ENCODE results near the gene QRICH2. TPM values are rescaled to one million over a fixed set of nuclear protein-coding genes. Genes with fewer than 3 reads are reported as not detected.
"Not testable (repeated sequence)": the region's sequence is repeated elsewhere in the genome, so short reads cannot be mapped to it uniquely, and the experiment has no call there.

Gene QRICH2
- total RNA-seq, 2 experiments from 2014 or later: 1.4 to 1.9 TPM

- ChIA-PET CTCF (interaction anchor here (0.9 to 4.4 kb wide), 7 partner anchors 12 to 164 kb away, joined by 3 to 32 read pairs (median 5); partner anchors contain the start of gene EXOC7), POLR2A (interaction anchor here (1.1 to 27.4 kb wide), 17 partner anchors 2 to 482 kb away, joined by 3 to 1335 read pairs (median 11); partner anchors contain the start of genes FOXJ1, RNF157, SRP68 and UBALD2)
- not testable (repeated sequence) for H3K27me3 Mint-ChIP-seq, H3K9me3 Mint-ChIP-seq
- peak; percentile 36 for DNase-seq
- Mint-ChIP-seq H3K27ac (peak overlapping the region; percentile 98), H3K4me1 (peaks cover 59% of the 10 kb centered on the region), H3K4me3 (peak overlapping the region; percentile 96), H3K36me3 (ENCODE audit: low read depth) (peaks cover 64% of the 10 kb centered on the region)
Measured at GRCh38 chr17:76267581-76268001, 40.5 kb downstream of the QRICH2 start.

- peaks cover 62% of the 10 kb centered on the region for H3K36me3 Mint-ChIP-seq (ENCODE audit: low read depth)
- H3K4me3 Mint-ChIP-seq: peak overlapping the region; percentile 96
- H3K4me1 Mint-ChIP-seq: peaks cover 61% of the 10 kb centered on the region
- POLR2A ChIA-PET: interaction anchor here (0.9 to 27.4 kb wide), 13 partner anchors 1 to 482 kb away, joined by 3 to 1335 read pairs (median 147); partner anchors contain the start of genes FOXJ1, RNF157, SRP68 and UBALD2
- no peak for DNase-seq
- no peaks in the 10 kb centered on the region for H3K27me3 Mint-ChIP-seq
- CTCF ChIA-PET: interaction anchor here (0.9 to 4.4 kb wide), 12 partner anchors 11 to 163 kb away, joined by 3 to 32 read pairs (median 4); partner anchors contain the start of genes EXOC7 and RNF157
- peak overlapping the region; percentile 98 for H3K27ac Mint-ChIP-seq
- H3K9me3 Mint-ChIP-seq: no peaks in the 10 kb centered on the region
Measured at GRCh38 chr17:76267051-76267576, 41.0 kb downstream of the QRICH2 start.

GRCh38 chr17:76266244-76266938, 41.7 kb downstream of the QRICH2 start:
- ChIA-PET CTCF (interaction anchor here (0.6 to 4.4 kb wide), 11 partner anchors 10 to 163 kb away, joined by 3 to 32 read pairs (median 4); partner anchors contain the start of genes EXOC7 and RNF157), POLR2A (interaction anchor here (0.9 to 27.4 kb wide), 12 partner anchors 0 to 481 kb away, joined by 3 to 1335 read pairs (median 160); partner anchors contain the start of genes FOXJ1, RNF157 and UBALD2)
- Mint-ChIP-seq H3K27me3 (no peaks in the 10 kb centered on the region), H3K9me3 (no peaks in the 10 kb centered on the region), H3K4me1 (peaks cover 62% of the 10 kb centered on the region), H3K27ac (peak overlapping the region; percentile 98), H3K4me3 (peak overlapping the region; percentile 96), H3K36me3 (ENCODE audit: low read depth) (peaks cover 57% of the 10 kb centered on the region)
- peak; percentile 52 for DNase-seq

- H3K4me1 Mint-ChIP-seq: peaks cover 59% of the 10 kb centered on the region
Measured at GRCh38 chr17:76265624-76266243, 42.3 kb downstream of the QRICH2 start.

GRCh38 chr17:76264755-76265623, 43.1 kb downstream of the QRICH2 start, which contains the start of gene UBALD2:
TSS of gene UBALD2 (plus strand) at chr17:76265348. CDS start at chr17:76265506, 158 bp downstream.
- Mint-ChIP-seq H3K4me1 (peaks cover 56% of the 10 kb centered on the region), H3K4me3 (peak within 1 kb of the TSS; percentile 96), H3K27ac (peak within 1 kb of the TSS; percentile 99), H3K27me3 (no peaks in the 10 kb centered on the region), H3K36me3 (ENCODE audit: low read depth) (peaks cover 46% of the 10 kb centered on the region), H3K9me3 (no peaks in the 10 kb centered on the region)
- CTCF ChIA-PET: interaction anchor here (0.7 to 4.8 kb wide), 14 partner anchors 10 to 502 kb away, joined by 3 to 56 read pairs (median 4); no protein-coding TSS in a partner anchor
- DNase-seq: peak; percentile 100
- POLR2A ChIA-PET: interaction anchor here (0.7 to 27.4 kb wide), 35 partner anchors 1 to 485 kb away, joined by 3 to 1335 read pairs (median 5); partner anchors contain the start of genes EXOC7, FOXJ1, RNF157 and SPHK1

More at GRCh38 chr17:76265624-76266243, 42.3 kb downstream of the QRICH2 start:
- Mint-ChIP-seq H3K4me3 (peak overlapping the region; percentile 96), H3K27me3 (no peaks in the 10 kb centered on the region), H3K27ac (peak overlapping the region; percentile 98), H3K36me3 (ENCODE audit: low read depth) (peaks cover 50% of the 10 kb centered on the region), H3K9me3 (no peaks in the 10 kb centered on the region)
- ChIA-PET POLR2A (interaction anchor here (1.0 to 27.4 kb wide), 21 partner anchors 0 to 369 kb away, joined by 3 to 1335 read pairs (median 8); partner anchors contain the start of genes EXOC7, FOXJ1, RNF157 and TRIM65), CTCF (interaction anchor here (0.6 to 4.8 kb wide), 13 partner anchors 9 to 144 kb away, joined by 3 to 56 read pairs (median 5); partner anchors contain the start of gene RNF157)
- DNase-seq: peak; percentile 71

GRCh38 chr17:76264425-76264754, 43.7 kb downstream of the QRICH2 start:
- peak overlapping the region; percentile 99 for H3K27ac Mint-ChIP-seq
- no peaks in the 10 kb centered on the region for H3K27me3 Mint-ChIP-seq
- CTCF ChIA-PET: interaction anchor here (0.6 to 4.8 kb wide), 17 partner anchors 9 to 502 kb away, joined by 3 to 56 read pairs (median 4); no protein-coding TSS in a partner anchor
- peaks cover 40% of the 10 kb centered on the region for H3K36me3 Mint-ChIP-seq (ENCODE audit: low read depth)
- H3K4me1 Mint-ChIP-seq: peaks cover 50% of the 10 kb centered on the region
- no peaks in the 10 kb centered on the region for H3K9me3 Mint-ChIP-seq
- POLR2A ChIA-PET: interaction anchor here (0.7 to 27.4 kb wide), 35 partner anchors 2 to 484 kb away, joined by 3 to 1335 read pairs (median 5); partner anchors contain the start of genes EXOC7, FOXJ1, RNF157 and SPHK1
- H3K4me3 Mint-ChIP-seq: peak overlapping the region; percentile 63
- DNase-seq: peak; percentile 55

GRCh38 chr17:76263896-76264295, 44.2 kb downstream of the QRICH2 start:
- peaks cover 35% of the 10 kb centered on the region for H3K36me3 Mint-ChIP-seq (ENCODE audit: low read depth)
- POLR2A ChIA-PET: interaction anchor here (0.8 to 27.4 kb wide), 19 partner anchors 2 to 484 kb away, joined by 3 to 1335 read pairs (median 8); partner anchors contain the start of genes FOXJ1, RNF157, TRIM65 and UBALD2
- H3K9me3 Mint-ChIP-seq: no peaks in the 10 kb centered on the region
- CTCF ChIA-PET: interaction anchor here (0.6 to 4.8 kb wide), 15 partner anchors 9 to 159 kb away, joined by 3 to 56 read pairs (median 6); no protein-coding TSS in a partner anchor
- H3K4me3 Mint-ChIP-seq: peak overlapping the region; percentile 63
- peaks cover 45% of the 10 kb centered on the region for H3K4me1 Mint-ChIP-seq
- H3K27me3 Mint-ChIP-seq: no peaks in the 10 kb centered on the region
- DNase-seq: no peak
- peak overlapping the region; percentile 99 for H3K27ac Mint-ChIP-seq

- Mint-ChIP-seq H3K4me1 (peaks cover 41% of the 10 kb centered on the region), H3K27me3 (no peaks in the 10 kb centered on the region), H3K9me3 (no peaks in the 10 kb centered on the region), H3K36me3 (ENCODE audit: low read depth) (peaks cover 24% of the 10 kb centered on the region), H3K4me3 (peak overlapping the region; percentile 39), H3K27ac (peak overlapping the region; percentile 99)
- DNase-seq: peak; percentile 26
- ChIA-PET CTCF (interaction anchor here (0.8 to 4.8 kb wide), 13 partner anchors 10 to 158 kb away, joined by 3 to 56 read pairs (median 6); no protein-coding TSS in a partner anchor), POLR2A (interaction anchor here (0.8 to 27.4 kb wide), 14 partner anchors 3 to 141 kb away, joined by 3 to 1335 read pairs (median 10); partner anchors contain the start of genes RNF157 and UBALD2)
Measured at GRCh38 chr17:76262732-76263344, 45.2 kb downstream of the QRICH2 start.

GRCh38 chr17:76261421-76262215, 46.5 kb downstream of the QRICH2 start:
- H3K4me3 Mint-ChIP-seq: no peak overlapping the region
- H3K27ac Mint-ChIP-seq: peak overlapping the region; percentile 99
- POLR2A ChIA-PET: interaction anchor here (0.8 to 27.4 kb wide), 5 partner anchors 4 to 78 kb away, joined by 3 to 1335 read pairs (median 1244); partner anchors contain the start of genes RNF157 and UBALD2
- peaks cover 42% of the 10 kb centered on the region for H3K4me1 Mint-ChIP-seq
- H3K27me3 Mint-ChIP-seq: no peaks in the 10 kb centered on the region
- peak; percentile 28 for DNase-seq
- peaks cover 4% of the 10 kb centered on the region for H3K9me3 Mint-ChIP-seq
- H3K36me3 Mint-ChIP-seq (ENCODE audit: low read depth): peaks cover 17% of the 10 kb centered on the region
- CTCF ChIA-PET: interaction anchor here (1.3 to 4.8 kb wide), 6 partner anchors 9 to 140 kb away, joined by 3 to 56 read pairs (median 8); no protein-coding TSS in a partner anchor

- Mint-ChIP-seq H3K4me1 (peaks cover 50% of the 10 kb centered on the region), H3K27ac (no peak overlapping the region), H3K9me3 (peaks cover 4% of the 10 kb centered on the region), H3K4me3 (no peak overlapping the region), H3K36me3 (ENCODE audit: low read depth) (peaks cover 15% of the 10 kb centered on the region), H3K27me3 (no peaks in the 10 kb centered on the region)
- ChIA-PET CTCF (interaction anchor here (4.8 kb wide), 1 partner anchor 14 kb away, joined by 56 read pairs; no protein-coding TSS in a partner anchor), POLR2A (interaction anchor here (15.8 to 27.4 kb wide), 4 partner anchors 5 to 77 kb away, joined by 398 to 1335 read pairs (median 1290); partner anchors contain the start of genes RNF157 and UBALD2)
- no peak for DNase-seq
Measured at GRCh38 chr17:76260669-76261068, 47.4 kb downstream of the QRICH2 start.
